Globus pallidus (tissue), 1 donor: ENCODE data around the gene PFN2.
"Not testable (repeated sequence)": the region's sequence is repeated elsewhere in the genome, so short reads cannot be mapped to it uniquely, and the experiment has no call there.

Source experiments
- DNase-seq: peaks from one replicate; pipeline ENCODE4 v3.0.0-alpha.2; 2015; ENCODE audit warnings: low spot score

The PFN2 gene

DNA sequence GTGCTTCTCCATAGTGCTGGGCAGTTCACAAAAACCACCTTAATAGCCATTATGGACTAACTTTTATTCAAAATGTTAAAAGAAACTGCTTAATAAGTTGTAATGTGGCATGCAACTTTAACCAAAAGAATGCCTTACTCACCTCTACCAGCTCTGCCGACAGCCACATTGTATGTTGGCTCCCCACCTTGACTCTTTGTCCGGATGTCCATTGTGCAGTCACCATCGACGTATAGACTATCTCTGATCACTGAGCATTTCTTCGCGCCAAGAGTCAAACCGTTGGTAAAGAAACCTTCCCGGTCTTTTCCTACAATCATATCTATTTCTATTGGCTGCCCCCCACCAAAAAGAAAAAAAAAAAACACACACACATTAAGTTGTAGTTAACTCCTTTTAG lies 2.5 kb downstream of the PFN2 start:
- DNase-seq: no peak

DNA sequence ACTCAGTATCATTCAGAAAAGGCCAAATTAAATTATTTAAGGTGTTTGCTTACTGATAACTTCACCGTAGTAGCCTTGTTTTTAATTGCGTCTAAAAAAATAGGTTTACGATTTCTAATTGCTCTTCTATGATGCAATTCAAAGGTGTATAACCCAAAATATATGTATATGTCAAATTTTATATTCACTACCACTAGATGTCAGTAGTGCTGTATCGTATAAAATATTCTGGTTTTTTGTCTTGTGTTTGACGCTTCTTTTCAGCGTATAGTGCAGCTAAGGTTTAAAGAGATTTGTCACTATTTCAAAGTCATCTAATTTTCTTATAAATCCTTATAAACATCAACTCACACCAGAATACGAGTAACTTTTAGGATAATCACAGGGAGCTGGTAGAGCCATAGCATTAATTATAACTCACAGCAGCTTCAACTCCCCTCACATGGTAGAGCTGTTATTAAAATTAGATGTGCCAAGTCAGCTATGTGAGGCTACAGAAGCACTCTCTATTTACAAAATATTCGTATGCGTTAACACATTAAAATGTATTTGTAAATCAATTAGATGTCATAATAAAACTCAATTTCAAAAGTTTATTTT lies 3.5 kb downstream of the PFN2 start:
- DNase-seq: peak; percentile 57

DNA sequence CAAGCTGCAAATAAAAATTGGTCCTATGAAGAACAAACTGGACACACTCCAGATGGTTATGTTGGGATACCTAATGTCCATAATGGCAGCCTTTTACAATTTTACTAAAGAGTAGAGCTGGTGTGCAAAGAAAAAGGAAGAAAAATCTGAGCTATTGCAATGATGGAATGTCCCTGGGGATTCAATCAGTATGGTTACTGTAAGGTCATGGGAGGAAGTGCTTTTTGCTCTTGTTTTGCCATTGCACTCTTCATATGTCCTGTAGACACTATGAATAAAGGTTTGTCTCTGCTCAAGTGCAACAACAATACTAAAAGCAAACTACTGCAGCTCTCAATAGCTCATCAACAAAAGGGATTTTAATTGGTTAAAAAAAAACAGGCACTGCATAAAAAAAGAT lies 5.4 kb downstream of the PFN2 start:
- DNase-seq: no peak

DNA sequence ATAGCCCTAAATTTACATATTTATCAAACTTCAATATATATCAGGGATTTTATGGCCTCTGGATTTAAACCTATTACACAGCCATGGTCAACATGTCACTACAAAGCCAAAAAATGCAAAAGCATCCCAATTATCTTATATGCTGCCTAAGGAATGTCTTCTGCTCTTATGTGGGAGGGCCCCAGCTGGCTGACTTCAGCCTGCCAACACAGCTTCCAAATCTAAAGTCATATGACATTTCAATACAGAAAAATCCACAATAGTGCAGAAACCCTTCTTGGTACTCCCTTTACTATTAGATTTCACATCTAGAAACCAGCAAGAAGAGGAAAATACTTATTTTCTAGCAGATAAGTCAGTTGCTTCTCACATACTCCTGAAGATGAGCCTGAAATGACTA lies 6.4 kb downstream of the PFN2 start:
- DNase-seq: peak; percentile 33

DNA sequence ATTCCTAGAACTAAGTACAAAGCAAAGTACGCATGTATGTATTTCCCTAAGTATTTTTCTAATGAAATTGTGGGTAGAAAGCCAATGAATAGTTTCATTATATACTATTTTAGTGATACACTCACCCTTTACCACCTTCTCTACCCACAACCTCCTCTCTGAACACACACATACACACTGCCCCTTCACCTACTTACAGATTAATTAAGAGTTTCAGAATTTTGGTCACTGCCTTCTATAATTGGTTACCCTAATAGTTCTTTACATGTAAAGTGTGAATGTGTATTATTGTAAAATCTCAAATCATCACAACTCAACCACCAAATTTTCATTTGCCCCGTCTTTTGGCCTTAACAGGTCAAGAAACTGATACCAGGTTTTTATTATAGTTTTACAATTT lies 7.2 kb downstream of the PFN2 start:
- no peak for DNase-seq

DNA sequence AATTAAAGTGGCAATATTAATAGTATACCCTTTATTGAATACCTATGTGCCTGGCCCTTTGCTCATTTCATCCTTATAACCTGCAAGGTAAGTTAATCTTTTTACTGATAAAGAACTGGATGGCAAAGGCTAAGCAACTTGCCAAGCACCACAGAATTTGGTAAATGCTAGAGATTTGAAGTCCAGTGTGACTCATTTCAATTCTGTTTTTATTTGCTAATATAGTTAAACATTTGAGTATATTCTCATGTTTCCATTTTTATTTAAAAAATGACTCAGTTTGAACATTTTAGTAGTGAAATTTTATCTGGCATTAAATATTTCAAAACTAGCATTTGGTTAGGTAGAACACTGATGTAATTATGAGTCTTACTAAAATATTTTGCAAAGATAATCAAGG lies 11.3 kb downstream of the PFN2 start:
- DNase-seq: no peak

DNA sequence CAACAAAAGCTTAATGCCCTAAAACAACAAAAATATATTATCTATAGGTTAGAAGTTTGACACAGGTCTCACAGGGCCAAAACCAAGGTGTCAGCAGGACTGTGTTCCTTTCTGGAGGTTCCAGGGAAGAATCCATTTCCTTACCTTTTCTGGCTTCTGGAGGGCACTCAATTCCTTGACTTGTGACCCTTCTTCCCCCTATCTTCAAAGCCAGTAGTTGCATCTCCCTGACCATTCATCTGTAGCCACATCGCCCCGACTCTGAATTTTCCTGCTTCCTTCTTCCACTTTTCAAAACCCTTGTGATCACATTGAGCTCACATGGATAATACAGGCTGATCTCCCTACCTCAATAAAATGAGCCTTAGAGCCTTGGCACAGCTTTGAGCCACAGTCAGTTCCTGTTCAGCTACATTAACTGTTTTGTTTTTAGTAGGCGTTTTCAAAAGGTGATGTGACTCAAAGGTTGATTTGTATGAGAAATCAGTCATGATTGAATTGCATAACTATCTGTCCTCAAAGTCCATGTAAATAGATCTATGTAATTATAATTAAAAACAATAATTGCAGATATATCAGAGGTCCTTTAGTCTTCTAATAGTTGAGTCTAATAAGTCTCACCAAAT lies 12.4 kb downstream of the PFN2 start:
- no peak for DNase-seq

DNA sequence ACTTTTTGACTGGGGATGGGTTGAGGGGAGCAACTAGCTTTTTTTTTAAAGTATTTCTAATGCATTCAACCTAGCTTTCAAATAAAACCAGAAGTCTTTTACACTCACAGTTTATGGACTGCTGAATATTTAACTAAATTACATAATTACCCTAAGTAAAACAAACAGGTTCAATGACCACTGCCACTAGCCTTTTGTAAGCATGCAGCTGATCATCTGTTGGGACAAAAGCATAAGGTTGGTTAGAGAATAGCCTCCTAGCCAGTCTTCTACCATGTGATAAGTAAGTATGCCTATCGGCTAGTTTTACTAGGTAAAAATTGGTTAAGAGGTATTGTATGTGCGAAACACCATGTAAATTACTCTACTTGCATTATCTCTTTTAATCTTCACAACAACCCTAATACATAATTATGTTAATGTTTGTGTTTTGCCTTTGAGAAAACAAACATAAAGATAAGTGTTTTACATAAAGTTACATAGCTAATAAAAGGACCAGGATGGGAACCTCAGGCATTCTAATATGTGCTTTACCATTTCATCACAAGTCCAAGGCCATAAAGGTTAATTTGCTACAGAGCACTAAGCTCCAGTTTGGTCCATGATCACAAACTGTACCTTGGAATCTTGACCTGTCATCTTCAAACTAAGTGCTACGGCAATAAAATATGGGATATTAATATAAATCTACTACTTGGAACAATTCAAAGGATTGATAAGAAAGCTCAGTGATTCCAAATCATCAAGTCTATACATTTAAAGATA lies 13.2 kb downstream of the PFN2 start:
- DNase-seq: no peak

DNA sequence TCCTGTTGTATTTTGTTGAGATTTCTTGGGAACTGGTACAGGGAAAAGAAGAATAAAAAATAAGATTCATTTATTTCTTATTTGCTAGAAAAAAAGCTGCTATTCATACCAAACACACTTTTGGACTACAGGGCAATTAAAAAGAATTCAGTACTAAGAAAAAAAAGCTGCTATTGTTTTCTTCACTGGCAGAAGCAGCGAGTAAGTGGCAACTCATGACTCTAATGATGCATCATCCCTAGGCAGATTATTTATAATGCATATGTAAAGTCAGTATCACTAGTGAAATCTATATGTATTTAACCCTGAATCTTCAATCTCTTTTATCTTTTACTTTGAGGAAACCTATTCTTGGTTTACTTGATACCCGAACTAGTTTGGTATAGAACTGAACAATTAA lies 15.2 kb downstream of the PFN2 start:
- DNase-seq: peak; percentile 77

DNA sequence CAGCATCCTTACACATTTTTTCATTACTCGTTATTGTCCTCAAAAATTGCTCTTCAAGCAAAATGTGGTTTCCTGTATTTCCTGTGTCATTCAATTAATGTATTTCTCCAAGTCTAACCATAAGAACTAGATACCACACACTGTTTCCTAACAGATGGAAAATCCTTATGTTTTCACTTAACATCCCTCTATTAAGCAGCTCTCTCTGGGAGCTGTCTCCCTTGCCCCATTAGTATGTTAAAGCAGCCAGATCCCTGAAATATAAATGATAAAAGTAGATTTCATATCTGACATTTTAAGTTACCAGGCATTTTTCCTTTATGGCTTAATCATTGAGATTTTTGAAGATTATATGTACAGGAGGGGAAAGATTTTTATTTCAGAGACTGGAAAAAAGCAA lies 15.9 kb downstream of the PFN2 start:
- no peak for DNase-seq

DNA sequence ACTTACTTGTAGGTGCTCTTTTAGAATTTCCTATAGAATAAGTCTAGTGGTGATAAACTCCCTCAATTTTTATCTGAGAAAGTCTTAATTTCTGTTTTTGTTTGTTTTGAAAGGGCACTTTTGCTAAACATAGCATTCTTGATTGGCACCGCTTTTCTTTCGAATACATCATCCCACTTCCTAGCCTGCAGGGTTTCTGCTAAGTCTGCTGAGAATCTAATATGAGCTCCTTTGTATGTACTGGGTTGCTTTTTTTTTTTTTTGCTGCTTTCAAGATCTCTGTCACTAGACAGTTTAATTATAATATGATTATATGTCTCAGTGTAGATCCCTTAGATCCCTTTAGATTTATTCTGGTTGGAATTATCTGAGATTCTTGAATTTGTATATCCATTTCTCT lies 21.5 kb downstream of the PFN2 start:
- DNase-seq: no peak

DNA sequence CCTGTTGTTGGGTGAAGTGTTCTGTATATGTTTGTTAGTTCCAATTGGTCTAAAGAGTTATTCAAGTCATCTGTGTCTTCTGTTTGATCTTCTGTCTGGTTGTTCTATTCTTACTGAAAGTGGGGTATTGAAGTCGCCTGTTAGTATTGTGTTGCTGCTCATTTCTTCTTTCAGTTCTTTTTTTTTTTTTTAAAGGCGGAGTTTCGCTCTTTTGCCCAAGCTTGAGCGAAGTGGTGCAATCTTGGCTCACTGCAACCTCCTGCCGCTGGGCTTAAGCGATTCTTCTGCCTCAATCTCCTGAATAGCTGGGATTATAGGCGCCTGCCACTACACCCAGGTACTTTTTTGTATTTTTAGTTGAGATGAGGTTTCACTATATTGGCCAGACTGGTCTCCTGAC lies 23.5 kb downstream of the PFN2 start:
- DNase-seq: no peak

DNA sequence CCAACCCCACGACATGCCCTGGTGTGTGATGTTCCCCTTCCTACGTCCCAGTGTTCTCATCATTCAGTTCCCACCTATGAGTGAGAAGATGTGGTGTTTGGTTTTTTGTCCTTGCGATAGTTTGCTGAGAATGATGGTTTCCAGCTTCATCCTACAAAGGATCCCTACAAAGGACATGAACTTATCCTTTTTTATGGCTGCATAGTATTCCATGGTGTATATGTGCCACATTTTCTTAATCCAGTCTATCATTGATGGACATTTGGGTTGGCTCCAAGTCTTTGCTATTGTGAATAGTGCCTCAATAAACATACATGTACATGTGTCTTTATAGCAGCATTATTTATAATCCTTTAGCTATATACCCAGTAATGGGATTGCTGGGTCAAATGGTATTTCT lies 26.7 kb downstream of the PFN2 start:
- DNase-seq: not testable (repeated sequence)

DNA sequence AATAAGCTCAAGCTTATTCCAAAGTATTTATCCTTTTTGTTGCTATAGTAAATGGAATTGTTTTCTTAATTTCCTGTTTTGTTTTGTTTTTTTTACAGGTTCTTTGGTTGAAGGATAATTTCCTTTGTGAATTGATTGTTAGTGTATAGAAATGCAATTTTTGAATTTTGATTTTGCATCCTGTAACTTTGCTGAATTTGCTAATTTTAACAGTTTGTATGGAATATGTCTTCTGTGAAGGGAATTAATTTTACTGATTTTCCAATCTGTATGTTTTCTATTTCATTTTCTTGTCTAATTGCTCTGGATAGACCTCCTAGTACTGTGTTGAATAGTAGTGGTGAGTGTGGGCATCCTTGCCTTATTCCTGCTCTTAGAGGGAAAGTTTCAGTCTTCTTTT lies 28.3 kb downstream of the PFN2 start:
- DNase-seq: no peak

DNA sequence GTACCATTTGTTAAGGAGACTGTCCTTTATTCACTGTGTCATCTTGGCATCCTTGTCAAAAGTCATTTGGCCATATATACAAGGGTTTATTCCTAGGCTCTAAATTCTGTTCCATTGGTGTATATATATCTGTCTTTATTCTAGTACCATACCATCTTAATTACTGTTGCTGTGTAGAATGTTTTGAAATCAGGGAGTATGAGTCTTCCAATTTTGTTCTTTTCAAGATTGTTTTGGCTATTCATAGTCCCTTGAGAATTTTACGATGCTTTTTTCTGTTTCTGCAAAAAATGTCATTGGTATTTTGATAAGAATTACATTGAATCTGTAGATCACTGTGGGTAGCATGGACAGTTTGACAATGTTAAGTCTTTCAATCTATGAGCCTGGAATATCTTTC lies 28.7 kb downstream of the PFN2 start:
- DNase-seq: no peak

DNA sequence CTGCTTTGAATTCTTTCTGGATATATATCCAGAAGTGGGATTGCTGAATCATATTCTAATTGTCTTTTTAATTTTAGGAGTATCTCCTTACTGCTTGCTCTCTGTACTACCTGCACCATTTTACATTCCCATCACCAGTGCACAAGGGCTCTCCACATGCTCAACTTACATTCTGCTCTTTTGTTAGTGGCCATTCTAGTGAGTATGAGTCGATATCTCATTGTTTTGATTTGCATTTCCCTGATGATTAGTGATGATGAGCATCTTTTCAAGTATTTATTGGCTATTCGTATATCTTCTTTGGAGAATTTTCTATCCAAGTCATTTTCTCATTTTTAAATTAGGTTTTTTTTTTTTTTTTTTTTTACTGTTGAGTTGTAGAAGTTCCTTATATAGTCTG lies 29.5 kb downstream of the PFN2 start:
- no peak for DNase-seq

DNA sequence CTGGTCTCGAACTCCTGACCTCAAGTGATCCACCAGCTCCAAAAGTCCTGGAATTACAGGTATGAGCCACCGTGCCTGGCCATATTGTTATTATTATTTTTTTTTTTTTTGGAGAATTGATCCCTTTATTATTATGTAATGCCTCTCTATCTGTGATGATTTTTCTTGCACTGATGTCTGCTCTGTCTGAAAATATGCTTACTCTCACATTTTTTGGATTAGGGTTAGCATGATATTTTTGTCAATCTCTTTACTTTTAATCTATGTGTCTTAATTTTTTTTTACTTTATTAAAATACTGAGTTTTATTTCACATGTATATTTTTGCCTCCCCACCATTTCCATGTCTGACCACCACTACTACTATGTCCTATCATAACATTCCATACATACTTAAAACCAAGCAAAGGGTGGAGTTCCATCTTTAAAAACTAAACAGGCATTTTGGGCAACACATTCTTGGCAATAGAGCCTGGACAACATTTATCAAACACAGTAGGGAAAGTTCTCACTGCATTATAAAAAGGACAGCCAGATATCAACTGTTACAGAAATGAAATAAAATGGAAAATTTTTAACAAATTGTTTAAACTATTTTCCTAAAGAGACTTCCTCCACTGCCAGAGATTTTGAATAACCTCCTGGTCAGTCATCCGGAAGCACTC lies 32.2 kb downstream of the PFN2 start:
- not testable (repeated sequence) for DNase-seq

DNA sequence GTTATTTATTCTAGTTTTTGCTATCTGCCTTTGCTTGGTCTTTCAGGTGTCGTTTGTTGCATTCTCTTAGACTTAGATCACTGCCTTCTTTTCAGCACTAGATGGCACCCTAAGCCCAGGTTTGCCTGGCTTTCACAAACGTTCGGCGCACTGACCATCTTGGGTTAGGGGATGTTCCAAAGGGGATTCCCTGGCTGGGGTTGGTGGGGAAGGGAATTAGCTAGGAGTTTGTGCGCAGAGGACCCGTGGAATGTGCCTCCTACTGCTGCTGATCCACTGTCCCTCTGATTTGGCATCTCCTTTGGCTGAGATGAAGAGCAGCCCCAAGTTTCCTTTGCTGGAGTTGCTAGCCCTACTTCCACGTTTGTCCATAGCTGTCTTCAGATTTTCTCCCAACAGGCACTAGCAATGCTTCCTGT lies 33.9 kb downstream of the PFN2 start:
- DNase-seq: no peak

DNA sequence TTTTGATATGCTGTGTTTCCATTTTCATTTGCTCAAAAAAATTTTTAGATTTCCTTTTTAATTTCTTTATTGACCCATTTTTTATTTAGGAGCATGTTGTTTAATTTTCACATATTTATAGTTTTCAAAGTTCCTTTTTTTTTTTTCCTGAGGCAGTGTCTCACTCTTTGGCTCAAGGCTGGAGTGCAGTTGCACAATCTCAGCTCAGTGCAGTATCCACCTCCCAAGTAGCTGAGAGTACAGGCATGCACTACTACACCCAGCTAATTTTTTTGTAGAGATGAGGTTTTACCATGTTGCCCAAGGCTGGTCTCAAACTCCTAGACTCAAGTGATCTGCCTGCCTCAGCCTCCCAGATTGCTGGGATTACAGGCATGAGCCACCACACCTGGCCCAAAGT lies 36.2 kb downstream of the PFN2 start:
- no peak for DNase-seq

DNA sequence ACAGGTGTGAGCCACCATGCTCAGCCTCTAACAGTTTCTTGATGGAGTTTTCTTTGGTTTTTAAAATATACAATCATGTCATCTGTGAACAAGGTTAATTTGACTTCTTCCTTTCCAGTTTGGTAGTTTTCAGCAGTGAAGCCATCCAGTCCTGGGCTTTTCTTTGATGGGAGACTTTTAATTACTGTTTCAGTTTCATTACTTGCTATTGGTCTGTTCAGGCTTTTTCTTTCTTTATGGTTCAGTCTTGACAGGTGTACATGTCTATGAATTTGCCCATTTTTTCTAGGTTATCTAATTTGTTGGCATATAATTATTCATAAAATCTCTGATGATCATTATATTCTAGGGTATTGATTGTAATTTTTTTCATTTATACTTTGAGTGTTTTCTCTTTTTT lies 36.8 kb downstream of the PFN2 start:
- no peak for DNase-seq

DNA sequence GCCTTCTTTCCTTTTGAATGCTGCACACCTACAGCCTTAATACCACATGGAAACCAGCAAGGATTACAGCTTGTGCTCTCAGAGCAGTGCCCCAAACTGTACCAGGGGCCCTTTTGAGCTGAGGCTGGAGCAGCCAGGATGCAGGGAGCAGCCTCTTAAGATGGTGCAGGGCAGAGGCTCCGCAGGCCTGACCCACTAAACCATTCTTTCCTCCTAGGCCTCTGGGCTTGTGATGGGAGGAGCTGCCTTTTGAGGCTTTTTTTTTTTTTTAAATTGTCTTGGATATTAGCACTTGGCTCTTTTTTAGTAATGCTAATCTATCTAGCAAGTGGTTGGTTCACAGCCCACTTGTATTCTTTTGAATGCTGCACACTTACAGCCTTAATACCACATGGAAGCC lies 37.7 kb downstream of the PFN2 start:
- DNase-seq: no peak

DNA sequence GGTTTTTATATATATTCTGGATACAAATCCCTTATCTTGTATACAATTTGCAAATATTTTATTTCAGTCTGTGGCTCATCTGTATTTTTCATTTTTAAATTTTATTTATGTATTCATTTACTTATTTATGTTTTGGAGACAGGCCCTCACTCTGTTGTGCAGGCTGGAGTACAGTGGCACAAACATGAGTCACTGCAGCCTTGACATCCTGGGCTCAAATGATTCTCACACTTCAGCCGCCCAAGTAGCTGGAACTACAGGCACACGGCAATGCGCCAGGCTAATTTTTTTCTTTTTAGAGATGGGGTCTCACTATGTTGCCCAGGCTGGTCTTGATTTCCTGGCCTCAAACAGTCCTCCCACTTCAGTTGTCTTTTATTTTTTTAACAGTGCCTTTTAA lies 50.6 kb downstream of the PFN2 start:
- DNase-seq: no peak

DNA sequence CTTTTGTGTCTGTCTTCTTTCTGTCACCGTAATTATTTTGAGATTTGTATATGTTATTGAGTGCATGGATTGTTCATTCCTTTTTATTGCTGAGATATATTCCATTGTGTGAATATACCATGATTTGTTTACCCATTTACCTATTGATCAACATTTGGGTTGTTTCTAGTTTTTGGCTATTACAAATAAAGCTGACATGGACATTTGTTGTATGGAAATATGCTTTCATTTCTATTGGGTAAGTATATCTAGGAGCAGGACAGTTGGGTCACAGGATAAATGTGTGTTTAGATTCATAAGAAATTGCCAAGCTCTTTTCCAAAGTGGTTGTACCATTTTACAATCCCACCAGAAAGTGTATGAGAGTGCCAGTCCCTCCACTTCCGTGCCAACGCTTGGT lies 51.2 kb downstream of the PFN2 start:
- DNase-seq: no peak
